ENCODE data around the gene SNN. TPM values are rescaled to one million over a fixed set of nuclear protein-coding genes. Genes with fewer than 3 reads are reported as not detected.

Gene SNN
- total and polyA plus RNA-seq, 2 experiments from 2014 or later = 16.7 to 18.8 TPM

- TF ChIP-seq EZH2phosphoT487 (IDR thresholded peaks at IDR 0.05; ENCODE audit: low read depth, severe bottlenecking, unreplicated experiment) (no peak), EZH2 (IDR thresholded peaks at IDR 0.05; ENCODE audit: borderline replicate concordance) (no peak), CTCF (IDR thresholded peaks at IDR 0.05; ENCODE audit: poor library complexity) (no peak)
- Histone ChIP-seq H3K4me2 (no peak overlapping the region), H3K4me3 (no peak overlapping the region), H3K27ac (peak overlapping the region; percentile 40), H4K20me1 (ENCODE audit: insufficient read depth, poor library complexity, severe bottlenecking) (no peaks in the 10 kb centered on the region), H3K4me1 (ENCODE audit: insufficient read depth) (peaks cover 24% of the 10 kb centered on the region), H3K9me3 (ENCODE audit: low read depth) (no peaks in the 10 kb centered on the region), H3K36me3 (replicated peaks; ENCODE audit: insufficient read depth, low read depth) (no peaks in the 10 kb centered on the region), H3K9me2 (replicated peaks; ENCODE audit: insufficient read depth) (no peaks in the 10 kb centered on the region), H3K79me2 (no peaks in the 10 kb centered on the region), H3K27me3 (no peaks in the 10 kb centered on the region), H2AFZ (no peak overlapping the region)
- no peak for DNase-seq (ENCODE audit: low spot score)
- 86% methylated on average over 12 of the region's 12 CpGs for WGBS (ENCODE audit: low lambda C conversion rate, missing lambda C conversion rate)
Measured at GRCh38 chr16:11630046-11630767, 38.0 kb upstream of the SNN start.

- no peak overlapping the region for H3K4me2 ChIP-seq
- H3K4me3 ChIP-seq = no peak overlapping the region
- no peaks in the 10 kb centered on the region for H3K79me2 ChIP-seq
- no peaks in the 10 kb centered on the region for H4K20me1 ChIP-seq (ENCODE audit: insufficient read depth, poor library complexity, severe bottlenecking)
- TF ChIP-seq EZH2phosphoT487 (IDR thresholded peaks at IDR 0.05; ENCODE audit: low read depth, severe bottlenecking, unreplicated experiment) = no peak
- no peak for TF ChIP-seq EZH2 (IDR thresholded peaks at IDR 0.05; ENCODE audit: borderline replicate concordance)
- TF ChIP-seq CTCF (IDR thresholded peaks at IDR 0.05; ENCODE audit: poor library complexity) = no peak
- no peak for DNase-seq (ENCODE audit: low spot score)
- H3K27ac ChIP-seq = no peak overlapping the region
- H3K27me3 ChIP-seq = no peaks in the 10 kb centered on the region
- no peaks in the 10 kb centered on the region for H3K36me3 ChIP-seq (replicated peaks; ENCODE audit: insufficient read depth, low read depth)
- H2AFZ ChIP-seq = no peak overlapping the region
- H3K9me3 ChIP-seq (ENCODE audit: low read depth) = no peaks in the 10 kb centered on the region
- peaks cover 29% of the 10 kb centered on the region for H3K4me1 ChIP-seq (ENCODE audit: insufficient read depth)
- no peaks in the 10 kb centered on the region for H3K9me2 ChIP-seq (replicated peaks; ENCODE audit: insufficient read depth)
- WGBS (ENCODE audit: low lambda C conversion rate, missing lambda C conversion rate) = 91% methylated on average over 6 of the region's 6 CpGs
Measured at GRCh38 chr16:11630768-11631056, 37.5 kb upstream of the SNN start.

GRCh38 chr16:11631214-11631613 lies 37.0 kb upstream of the SNN start:
- Histone ChIP-seq H2AFZ (no peak overlapping the region), H3K9me2 (replicated peaks; ENCODE audit: insufficient read depth) (no peaks in the 10 kb centered on the region), H3K4me3 (no peak overlapping the region), H3K4me1 (ENCODE audit: insufficient read depth) (peaks cover 30% of the 10 kb centered on the region), H3K9me3 (ENCODE audit: low read depth) (no peaks in the 10 kb centered on the region), H3K36me3 (replicated peaks; ENCODE audit: insufficient read depth, low read depth) (no peaks in the 10 kb centered on the region), H3K27ac (no peak overlapping the region), H4K20me1 (ENCODE audit: insufficient read depth, poor library complexity, severe bottlenecking) (no peaks in the 10 kb centered on the region), H3K27me3 (no peaks in the 10 kb centered on the region), H3K79me2 (no peaks in the 10 kb centered on the region), H3K4me2 (no peak overlapping the region)
- no peak for TF ChIP-seq EZH2phosphoT487 (IDR thresholded peaks at IDR 0.05; ENCODE audit: low read depth, severe bottlenecking, unreplicated experiment)
- no peak for TF ChIP-seq EZH2 (IDR thresholded peaks at IDR 0.05; ENCODE audit: borderline replicate concordance)
- 91% methylated on average over 7 of the region's 7 CpGs for WGBS (ENCODE audit: low lambda C conversion rate, missing lambda C conversion rate)
- DNase-seq (ENCODE audit: low spot score) = no peak

GRCh38 chr16:11632455-11632939 lies 35.8 kb upstream of the SNN start:
- TF ChIP-seq CTCF (IDR thresholded peaks at IDR 0.05; ENCODE audit: poor library complexity) (no peak), EZH2 (IDR thresholded peaks at IDR 0.05; ENCODE audit: borderline replicate concordance) (no peak), EZH2phosphoT487 (IDR thresholded peaks at IDR 0.05; ENCODE audit: low read depth, severe bottlenecking, unreplicated experiment) (no peak)
- Histone ChIP-seq H3K4me1 (ENCODE audit: insufficient read depth) (peaks cover 29% of the 10 kb centered on the region), H3K27me3 (no peaks in the 10 kb centered on the region), H3K27ac (peak overlapping the region; percentile 87), H2AFZ (peak overlapping the region; percentile 26), H3K79me2 (no peaks in the 10 kb centered on the region), H3K36me3 (replicated peaks; ENCODE audit: insufficient read depth, low read depth) (no peaks in the 10 kb centered on the region), H3K4me2 (peak overlapping the region; percentile 46), H4K20me1 (ENCODE audit: insufficient read depth, poor library complexity, severe bottlenecking) (no peaks in the 10 kb centered on the region), H3K9me2 (replicated peaks; ENCODE audit: insufficient read depth) (no peaks in the 10 kb centered on the region), H3K4me3 (no peak overlapping the region), H3K9me3 (ENCODE audit: low read depth) (no peaks in the 10 kb centered on the region)
- WGBS (ENCODE audit: low lambda C conversion rate, missing lambda C conversion rate) = 40% methylated on average over 13 of the region's 15 CpGs
- peak; percentile 81 for DNase-seq (ENCODE audit: low spot score)
